Spleen (tissue), 3 donors: ENCODE measurements around the gene CMIP.

Source experiments
- POLR2A ChIP-seq, 3 donors: fragments of 450-650 bp; IDR thresholded peaks; one replicate each; pipeline ENCODE4 v1.5.1; 2017; ENCODE audit warnings: antibody characterized with exemption in 3 of 3, mild to moderate bottlenecking in 1 of 3
- POLR2AphosphoS5 ChIP-seq, 3 donors: sonication (generic); formaldehyde crosslinking; IDR thresholded peaks; one replicate each; pipeline ENCODE4 v1.5.1; 2017; ENCODE audit warnings: antibody characterized with exemption in 3 of 3

DNA sequence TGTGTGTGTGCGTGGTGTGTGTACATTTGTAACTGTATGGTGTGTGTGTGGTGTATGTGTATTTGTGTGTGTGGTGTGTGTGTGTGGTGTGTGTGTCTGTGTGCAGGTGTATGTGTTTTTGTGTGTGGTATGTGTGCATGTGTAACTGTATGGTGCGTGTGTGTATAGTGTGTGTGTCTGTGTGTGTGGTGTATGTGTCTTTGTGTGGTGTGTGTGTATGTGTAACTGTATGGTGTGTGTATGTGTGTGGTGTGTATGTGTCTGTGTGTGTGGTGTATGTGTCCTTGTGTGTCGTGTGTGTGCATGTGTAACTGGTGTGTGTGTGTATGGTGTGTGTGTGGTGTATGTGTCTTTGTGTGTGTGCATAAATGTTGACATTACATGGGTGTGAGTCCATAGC lies 170.8 kb downstream of the CMIP start:
- TF ChIP-seq POLR2AphosphoS5 (IDR thresholded peaks at IDR 0.05): no peak
- no peak for TF ChIP-seq POLR2A (IDR thresholded peaks at IDR 0.05)
